ENCODE results near the gene PARD3B. TPM values are rescaled to one million over a fixed set of nuclear protein-coding genes. Genes with fewer than 3 reads are reported as not detected.

The PARD3B gene
- total and polyA plus RNA-seq, 2 of the 13 experiments (the other 11 are each of a cell fraction or from before 2014, with no cell fraction given), result 0.71 to 2.3 TPM

DNA sequence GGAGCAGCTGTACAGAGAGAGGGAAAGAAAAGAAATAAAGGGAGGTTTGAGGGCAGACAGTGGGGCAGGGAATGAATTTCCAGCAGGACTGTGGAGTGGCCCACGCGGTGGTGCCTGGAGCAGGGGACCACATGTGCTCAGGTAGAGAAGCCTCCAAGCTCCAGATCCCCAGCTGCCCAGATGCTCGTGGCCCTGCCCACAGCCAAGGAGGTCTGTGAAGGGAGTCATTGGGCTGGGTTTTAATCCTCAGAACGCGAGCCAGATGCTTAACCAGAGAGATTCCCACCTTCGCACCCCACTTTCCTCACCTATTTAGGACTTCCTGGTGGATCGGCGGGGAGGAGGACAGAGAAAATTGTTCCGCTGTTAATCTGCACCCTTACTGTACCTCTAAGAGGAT is 369.4 kb downstream of the PARD3B start (continued):
- no peak for TF ChIP-seq HNRNPH1 (optimal IDR thresholded peaks at IDR 0.05; ENCODE audit: low read depth, low read length)
- no peak for TF ChIP-seq TGIF2 (CRISPR knock-in tag; IDR thresholded peaks at IDR 0.05)

GRCh38 chr2:204917089-204917701 is 371.9 kb downstream of the PARD3B start:
- 27% methylated on average over 2 of the region's 2 CpGs for WGBS (ENCODE audit: low lambda C conversion rate)
- intact Hi-C loops (cut with micrococcal nuclease; ENCODE audit: unreplicated experiment), result no loop called here
- no TSS peak for BruUV-seq (replicated peaks)
- ATAC-seq, result no peak
- Histone ChIP-seq H3K9ac (ENCODE audit: insufficient read depth, low read depth, low read length) (no peak overlapping the region), H3K36me3 (replicated peaks in 1 of 2; ENCODE audit: control insufficient read depth in 1 of 2, insufficient read depth in 2 of 2, low read length in 2 of 2) (no peaks in the 10 kb centered on the region), H2AFZ (ENCODE audit: low read length) (no peak overlapping the region), H3K4me2 (ENCODE audit: low read depth, low read length) (no peak overlapping the region), H3K4me1 (ENCODE audit: insufficient read depth, low read length) (no peaks in the 10 kb centered on the region), H4K20me1 (ENCODE audit: insufficient read depth, low read length) (no peaks in the 10 kb centered on the region), H3K27ac (ENCODE audit: extremely low read length, insufficient read depth, low read length) (no peak overlapping the region), H3K9me3 (ENCODE audit: low read length) (peaks cover 51% of the 10 kb centered on the region), H3K79me2 (ENCODE audit: insufficient read depth, low read length) (no peaks in the 10 kb centered on the region), H3K4me3 (replicated peaks in 1 of 3; ENCODE audit: insufficient read depth in 1 of 3, low read depth in 2 of 3, low read length in 3 of 3) (no peak overlapping the region), H3K27me3 (ENCODE audit: control insufficient read depth in 1 of 2, insufficient read depth in 2 of 2, low read length in 2 of 2) (no peaks in the 10 kb centered on the region)
- no peak for FAIRE-seq
- no peak for DNase-seq (ENCODE audit: low spot score)
- TF ChIP-seq ZNF335 (CRISPR knock-in tag; IDR thresholded peaks at IDR 0.05) (no peak), NBN (conservative IDR thresholded peaks at IDR 0.05) (no peak), ZNF44 (CRISPR knock-in tag; IDR thresholded peaks at IDR 0.05) (no peak), PBX2 (CRISPR knock-in tag; IDR thresholded peaks at IDR 0.05) (no peak), ZNF224 (CRISPR knock-in tag; IDR thresholded peaks at IDR 0.05) (no peak), MAFK (conservative IDR thresholded peaks at IDR 0.05 in 1 of 2, IDR thresholded peaks at IDR 0.05 in 1 of 2; ENCODE audit: low read length in 2 of 2) (0 out of 4 replicates have a peak, but pooled peaks of 1 of the 2 experiments have one; percentile 5), HDAC1 (CRISPR knock-in tag; IDR thresholded peaks at IDR 0.05) (no peak)
- in situ Hi-C loops (cut with HindIII; ENCODE audit: extremely low pct_ligation_motif_present, low pct_unique_long_range_greater_than_20kb), result no loop called here
- CTCF ChIA-PET (ENCODE audit: low intra/inter-chr PET ratio, low total read pairs), result no interaction called here
- POLR2A ChIA-PET, result no interaction called here

Measured in HepG2 (cell line).